Inflammatory macrophage treated with lipopolysaccharide for 4 hours (primary cell): ENCODE measurements around the gene TGM5.
"Not testable (repeated sequence)": the region's sequence is repeated elsewhere in the genome, so short reads cannot be mapped to it uniquely, and the experiment has no call there.

ENCODE experiments used
- DNase-seq: peaks from one replicate; pipeline ENCODE4 v3.0.0-alpha.2; 2020

TGM5 gene

GRCh38 chr15:43244092-43244491 lies 22.6 kb downstream of the TGM5 start:
- DNase-seq = no peak

GRCh38 chr15:43243020-43243645 lies 23.6 kb downstream of the TGM5 start:
- no peak for DNase-seq

GRCh38 chr15:43242616-43243015 lies 24.1 kb downstream of the TGM5 start:
- no peak for DNase-seq

- no peak for DNase-seq
Observed at GRCh38 chr15:43241100-43241499, 25.6 kb downstream of the TGM5 start.

GRCh38 chr15:43239732-43240491 lies 26.8 kb downstream of the TGM5 start:
- peak; percentile 27 for DNase-seq

GRCh38 chr15:43238671-43239131 lies 28.0 kb downstream of the TGM5 start:
- DNase-seq = peak; percentile 33

GRCh38 chr15:43237842-43238470 lies 28.8 kb downstream of the TGM5 start:
- no peak for DNase-seq

- no peak for DNase-seq
Observed at GRCh38 chr15:43235536-43235935, 31.2 kb downstream of the TGM5 start.

GRCh38 chr15:43232289-43232874 lies 34.3 kb downstream of the TGM5 start:
- DNase-seq = no peak

GRCh38 chr15:43230640-43231115 lies 36.0 kb downstream of the TGM5 start:
- no peak for DNase-seq

- DNase-seq = no peak
Observed at GRCh38 chr15:43229977-43230376, 36.8 kb downstream of the TGM5 start.

- DNase-seq = no peak
Observed at GRCh38 chr15:43226436-43227305, 40.1 kb downstream of the TGM5 start.

- not testable (repeated sequence) for DNase-seq
Observed at GRCh38 chr15:43225950-43226255, 40.8 kb downstream of the TGM5 start.

GRCh38 chr15:43225201-43225949 lies 41.4 kb downstream of the TGM5 start:
- peak; percentile 72 for DNase-seq

GRCh38 chr15:43221422-43221821 lies 45.3 kb downstream of the TGM5 start:
- DNase-seq = no peak

GRCh38 chr15:43220991-43221403 lies 45.7 kb downstream of the TGM5 start, which contains the start of gene EPB42:
EPB42 (minus strand) TSS chr15:43221018; CDS start chr15:43220825, 193 bp downstream.
- no peak for DNase-seq

GRCh38 chr15:43219929-43220928 lies 46.5 kb downstream of the TGM5 start:
- DNase-seq = no peak

GRCh38 chr15:43218908-43219706 lies 47.6 kb downstream of the TGM5 start:
- peak; percentile 7 for DNase-seq

GRCh38 chr15:43215961-43216360 lies 50.8 kb downstream of the TGM5 start:
- DNase-seq = no peak
